Liver (tissue), 9 donors: Measurements from ENCODE around the gene EDIL3. TPM values are rescaled to one million over a fixed set of nuclear protein-coding genes. Genes with fewer than 3 reads are reported as not detected.

Experiments used
- DNase-seq: peaks from one replicate; pipeline ENCODE4 v3.0.0-alpha.2; 2017; ENCODE audit warnings: low spot score
- H3K27ac ChIP-seq, 2 donors: one replicate each; pipeline ENCODE4 v1.7.0; 2013; ENCODE audit warnings: inconsistent platforms in 2 of 2, low read length in 2 of 2, control low read depth in 1 of 2, low read depth in 1 of 2, mild to moderate bottlenecking in 1 of 2
- H3K27me3 ChIP-seq, 4 donors: one replicate each; pipeline versions ENCODE4 v1.6.1 to v1.7.0; 2013; ENCODE audit warnings: low read length in 3 of 4, inconsistent platforms in 1 of 4, mild to moderate bottlenecking in 1 of 4, moderate library complexity in 1 of 4; ENCODE audit not compliant: control insufficient read depth in 4 of 4, insufficient read depth in 4 of 4
- H3K36me3 ChIP-seq, 4 donors: one replicate each; pipeline versions ENCODE4 v1.6.1 to v1.7.0; 2013; ENCODE audit warnings: low read length in 3 of 4, mild to moderate bottlenecking in 3 of 4, low read depth in 1 of 4, moderate library complexity in 1 of 4; ENCODE audit not compliant: control insufficient read depth in 4 of 4, insufficient read depth in 3 of 4
- H3K4me1 ChIP-seq, 4 donors: one replicate each; pipeline versions ENCODE4 v1.6.1 to v1.7.0; 2013; ENCODE audit warnings: low read length in 3 of 4, mild to moderate bottlenecking in 3 of 4, moderate library complexity in 1 of 4; ENCODE audit not compliant: control insufficient read depth in 4 of 4, insufficient read depth in 4 of 4
- H3K4me3 ChIP-seq, 3 donors: one replicate each; pipeline versions ENCODE4 v1.6.1 to v1.7.0; 2013; ENCODE audit warnings: low read length in 3 of 3, control low read depth in 1 of 3, low read depth in 1 of 3, mild to moderate bottlenecking in 1 of 3
- H3K9ac ChIP-seq, 2 donors: one replicate each; pipeline ENCODE4 v1.7.0; 2013; ENCODE audit warnings: low read length in 2 of 2, mild to moderate bottlenecking in 2 of 2, moderate library complexity in 2 of 2, control low read depth in 1 of 2, low read depth in 1 of 2
- H3K9me3 ChIP-seq, 4 donors: one replicate each; pipeline versions ENCODE4 v1.6.1 to v1.7.0; 2013; ENCODE audit warnings: low read length in 3 of 4; ENCODE audit not compliant: control insufficient read depth in 4 of 4
- ATF3 ChIP-seq: IDR thresholded peaks from 2 replicates; pipeline ENCODE4 v1.6.1; 2016; ENCODE audit warnings: antibody characterized with exemption
- FOXA1 ChIP-seq: IDR thresholded peaks from 2 replicates; pipeline ENCODE4 v1.6.1; 2016; ENCODE audit warnings: antibody characterized with exemption
- GABPA ChIP-seq, 2 donors: IDR thresholded peaks in 1 of 2; conservative IDR thresholded peaks in 1 of 2; 2 replicates each; pipeline ENCODE4 v1.6.1; 2016; ENCODE audit warnings: antibody characterized with exemption in 2 of 2, mild to moderate bottlenecking in 1 of 2, moderate library complexity in 1 of 2
- HNF4A ChIP-seq, 2 donors: conservative IDR thresholded peaks; 2 replicates each; pipeline ENCODE4 v1.6.1; 2016; ENCODE audit warnings: antibody characterized with exemption in 2 of 2, mild to moderate bottlenecking in 2 of 2
- HNF4G ChIP-seq: IDR thresholded peaks from 2 replicates; pipeline ENCODE4 v1.6.1; 2016; ENCODE audit warnings: antibody characterized with exemption
- MAX ChIP-seq: IDR thresholded peaks from 2 replicates; pipeline ENCODE4 v1.6.1; 2016; ENCODE audit warnings: antibody characterized with exemption
- NR2F2 ChIP-seq: IDR thresholded peaks from 2 replicates; pipeline ENCODE4 v1.6.1; 2016; ENCODE audit warnings: antibody characterized with exemption
- RAD21 ChIP-seq, 2 donors: IDR thresholded peaks; 2 replicates each; pipeline ENCODE4 v1.6.1; 2016; ENCODE audit warnings: antibody characterized with exemption in 2 of 2, mild to moderate bottlenecking in 2 of 2
- RXRA ChIP-seq, 2 donors: IDR thresholded peaks; 2 replicates each; pipeline ENCODE4 v1.6.1; 2017 to 2018; ENCODE audit warnings: antibody characterized with exemption in 2 of 2, mild to moderate bottlenecking in 1 of 2
- SP1 ChIP-seq: IDR thresholded peaks from 2 replicates; pipeline ENCODE4 v1.6.1; 2018; ENCODE audit warnings: antibody characterized with exemption, mild to moderate bottlenecking
- ZBTB33 ChIP-seq: IDR thresholded peaks from 2 replicates; pipeline ENCODE4 v1.6.1; 2016; ENCODE audit warnings: antibody characterized with exemption
- WGBS: extraction: QIAGEN DNeasy Blood & Tissue Kit; methylation state at CpG from one replicate; pipeline ENCODE4 v1.1.7; 2013; 5-methylcytosine and 5-hydroxymethylcytosine counted together
- polyA plus RNA-seq, 2 donors: library from polyadenylated mRNA; stranded (reverse) in 1 of 2; unstranded in 1 of 2; fragments of 200-250 nt in 1 of 2; fragments of >200 nt in 1 of 2; fragmentation: Nextera tagmentation in 1 of 2; extraction: Ambion mirVana in 1 of 2; gene quantifications; one replicate each; pipeline versions ENCODE4 v1.2.1 to v1.2.3, GENCODE V29; 2013 to 2015
- total RNA-seq, 2 donors: library from RNA; depleted of rRNA; stranded (reverse); fragments of >200 nt; gene quantifications; one replicate each; pipeline ENCODE4 v1.2.3, GENCODE V29; 2014
- TF ChIP-seq, protein P1 (sequence below): fragments of 150-350 bp; IDR thresholded peaks from 2 replicates; pipeline ENCODE4 v1.5.1; 2017; ENCODE audit warnings: improper control_type of control experiment, low read depth, low read length; ENCODE audit not compliant: missing input control
- donor health status: healthy.
- donor health status: healthy.
- donor health status: healthy.
- donor health status: healthy.
- donor health status: healthy.

EDIL3 gene
- total and polyA plus RNA-seq, 4 donors = 0.33 to 12.0 (median 0.76) TPM

DNA sequence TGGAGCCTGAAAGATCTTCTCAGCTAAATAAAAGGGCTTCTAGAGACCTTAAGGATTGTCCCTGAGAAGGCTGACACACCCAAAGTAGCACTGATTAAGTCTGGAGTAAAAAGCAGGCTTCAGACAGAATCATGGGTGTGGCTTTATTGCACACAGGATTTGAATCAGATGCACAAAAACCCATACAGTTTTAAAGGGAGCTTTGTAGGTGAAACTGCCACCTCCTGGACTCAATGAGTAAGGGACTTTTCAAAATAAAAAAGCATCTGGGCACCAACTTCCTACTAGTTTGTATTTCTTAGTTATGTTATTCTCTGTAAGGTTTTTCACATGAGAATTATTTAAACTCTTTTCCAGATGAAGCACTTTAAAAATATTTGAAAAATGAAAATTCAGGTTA, 129.4 kb downstream of the EDIL3 start:
- H3K4me1 ChIP-seq = no peaks in the 10 kb centered on the region
- no peaks in the 10 kb centered on the region for H3K27me3 ChIP-seq
- H3K9ac ChIP-seq = no peak overlapping the region
- TF ChIP-seq ATF3 (no peak), MAX (no peak), HNF4G (no peak), RXRA (IDR thresholded peaks at IDR 0.05) (no peak), HNF4A (conservative IDR thresholded peaks at IDR 0.05) (no peak), GABPA (IDR thresholded peaks at IDR 0.05 in 1 of 2, conservative IDR thresholded peaks at IDR 0.05 in 1 of 2) (no peak), FOXA1 (no peak), ZBTB33 (no peak), RAD21 (IDR thresholded peaks at IDR 0.05) (peak; percentile 29 to 60)
- TF ChIP-seq, protein P1, sequence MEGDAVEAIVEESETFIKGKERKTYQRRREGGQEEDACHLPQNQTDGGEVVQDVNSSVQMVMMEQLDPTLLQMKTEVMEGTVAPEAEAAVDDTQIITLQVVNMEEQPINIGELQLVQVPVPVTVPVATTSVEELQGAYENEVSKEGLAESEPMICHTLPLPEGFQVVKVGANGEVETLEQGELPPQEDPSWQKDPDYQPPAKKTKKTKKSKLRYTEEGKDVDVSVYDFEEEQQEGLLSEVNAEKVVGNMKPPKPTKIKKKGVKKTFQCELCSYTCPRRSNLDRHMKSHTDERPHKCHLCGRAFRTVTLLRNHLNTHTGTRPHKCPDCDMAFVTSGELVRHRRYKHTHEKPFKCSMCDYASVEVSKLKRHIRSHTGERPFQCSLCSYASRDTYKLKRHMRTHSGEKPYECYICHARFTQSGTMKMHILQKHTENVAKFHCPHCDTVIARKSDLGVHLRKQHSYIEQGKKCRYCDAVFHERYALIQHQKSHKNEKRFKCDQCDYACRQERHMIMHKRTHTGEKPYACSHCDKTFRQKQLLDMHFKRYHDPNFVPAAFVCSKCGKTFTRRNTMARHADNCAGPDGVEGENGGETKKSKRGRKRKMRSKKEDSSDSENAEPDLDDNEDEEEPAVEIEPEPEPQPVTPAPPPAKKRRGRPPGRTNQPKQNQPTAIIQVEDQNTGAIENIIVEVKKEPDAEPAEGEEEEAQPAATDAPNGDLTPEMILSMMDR = peak; percentile 3
- H3K9me3 ChIP-seq = no peaks in the 10 kb centered on the region
- no peak for DNase-seq
- H3K27ac ChIP-seq = no peak overlapping the region
- H3K4me3 ChIP-seq = no peak overlapping the region
- no peaks in the 10 kb centered on the region for H3K36me3 ChIP-seq

DNA sequence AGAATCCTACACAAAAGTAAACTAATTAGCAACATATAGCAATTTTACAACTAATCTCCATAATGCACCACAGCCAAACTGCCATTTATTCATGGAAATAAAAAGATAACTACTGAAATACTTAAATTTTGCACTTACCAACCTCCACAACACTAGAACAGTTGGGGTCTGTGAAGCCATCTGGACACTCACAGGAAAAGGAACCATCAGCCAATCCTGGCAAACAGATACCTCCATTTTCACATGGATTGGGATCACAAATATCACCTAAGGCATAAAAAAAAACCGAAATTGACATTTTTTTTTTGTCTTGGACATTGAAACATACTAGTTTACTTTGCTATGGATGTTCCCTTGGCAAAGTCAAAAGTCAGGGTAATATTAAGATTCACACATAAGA, 130.7 kb downstream of the EDIL3 start:
- no peak overlapping the region for H3K27ac ChIP-seq
- H3K9me3 ChIP-seq = no peaks in the 10 kb centered on the region
- WGBS = 67% methylated on average over 1 of the region's 1 CpG
- H3K36me3 ChIP-seq = no peaks in the 10 kb centered on the region
- TF ChIP-seq SP1 (no peak), NR2F2 (no peak)
- H3K4me1 ChIP-seq = no peaks in the 10 kb centered on the region
- no peak for DNase-seq
- H3K4me3 ChIP-seq = no peak overlapping the region
- no peaks in the 10 kb centered on the region for H3K27me3 ChIP-seq
- no peak overlapping the region for H3K9ac ChIP-seq

- H3K4me1 ChIP-seq = no peaks in the 10 kb centered on the region
- TF ChIP-seq FOXA1 (no peak), RXRA (IDR thresholded peaks at IDR 0.05) (no peak), SP1 (no peak)
- DNase-seq = no peak
- WGBS = 84% methylated on average over 1 of the region's 1 CpG
- no peaks in the 10 kb centered on the region for H3K9me3 ChIP-seq
- H3K4me3 ChIP-seq = no peak overlapping the region
- no peak overlapping the region for H3K27ac ChIP-seq
- no peaks in the 10 kb centered on the region for H3K36me3 ChIP-seq
- no peak overlapping the region for H3K9ac ChIP-seq
- H3K27me3 ChIP-seq = no peaks in the 10 kb centered on the region
Measured at GRCh38 chr5:84251503-84251902, 133.2 kb downstream of the EDIL3 start.
